HG02798 (cell line): ENCODE results near the gene SSUH2.
"Not testable (repeated sequence)": the region's sequence is repeated elsewhere in the genome, so short reads cannot be mapped to it uniquely, and the experiment has no call there.

ENCODE experiments used
- ATAC-seq: cut with Tn5 transposase; IDR thresholded peaks from one replicate; pipeline ENCODE4 v1.9.1; 2021; ENCODE audit warnings: mild to moderate bottlenecking; ENCODE audit not compliant: unreplicated experiment, poor library complexity

Gene SSUH2

DNA sequence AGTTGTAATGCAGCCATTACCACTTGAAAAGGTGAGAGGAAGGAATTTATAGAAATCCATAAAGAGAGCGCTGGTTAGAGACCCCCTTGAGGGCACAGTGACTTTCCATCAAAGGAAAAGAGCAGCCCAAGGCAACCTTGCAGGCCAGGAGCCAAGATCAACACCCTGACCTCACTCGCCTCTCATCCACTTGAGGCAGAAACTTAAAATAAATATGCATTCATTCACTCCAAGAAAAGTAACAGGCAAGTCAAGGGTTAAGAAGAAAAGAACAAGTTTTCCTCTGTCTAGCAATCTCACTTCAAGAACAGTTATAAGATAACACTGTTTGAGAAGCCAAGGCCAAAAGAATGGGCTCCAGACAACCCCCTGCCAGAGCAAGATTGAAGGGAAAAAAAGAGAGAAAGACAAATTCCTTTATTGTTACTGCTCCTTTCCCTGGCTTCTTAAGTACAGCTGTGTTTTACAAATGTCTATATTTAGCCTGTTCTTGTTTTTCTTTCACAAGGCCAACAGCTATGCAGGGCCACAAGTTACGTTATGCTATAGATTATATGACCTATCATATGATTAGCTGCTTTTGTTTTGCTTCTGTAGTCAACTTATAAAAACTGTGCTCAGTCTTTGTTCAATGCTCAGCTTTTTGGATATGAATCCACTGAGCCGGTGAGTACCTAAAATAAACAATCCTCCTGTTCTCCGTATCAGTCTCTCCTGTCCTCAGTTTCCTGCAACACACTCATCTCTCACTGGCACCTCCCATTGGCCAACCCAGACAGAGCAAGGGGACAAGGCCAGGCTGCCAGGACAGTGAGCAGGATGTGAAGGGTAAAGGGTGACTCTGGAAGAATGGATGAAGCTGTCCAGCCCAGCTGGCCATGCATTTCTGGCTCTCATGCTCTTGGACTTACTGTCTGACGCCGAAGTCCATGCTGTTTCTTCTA lies 15.8 kb upstream of the SSUH2 start:
- ATAC-seq = no peak

GRCh38 chr3:8659242-8659641 lies 14.6 kb upstream of the SSUH2 start:
- ATAC-seq = no peak

GRCh38 chr3:8658306-8659212 lies 14.0 kb upstream of the SSUH2 start:
- ATAC-seq = peak; percentile 92

DNA sequence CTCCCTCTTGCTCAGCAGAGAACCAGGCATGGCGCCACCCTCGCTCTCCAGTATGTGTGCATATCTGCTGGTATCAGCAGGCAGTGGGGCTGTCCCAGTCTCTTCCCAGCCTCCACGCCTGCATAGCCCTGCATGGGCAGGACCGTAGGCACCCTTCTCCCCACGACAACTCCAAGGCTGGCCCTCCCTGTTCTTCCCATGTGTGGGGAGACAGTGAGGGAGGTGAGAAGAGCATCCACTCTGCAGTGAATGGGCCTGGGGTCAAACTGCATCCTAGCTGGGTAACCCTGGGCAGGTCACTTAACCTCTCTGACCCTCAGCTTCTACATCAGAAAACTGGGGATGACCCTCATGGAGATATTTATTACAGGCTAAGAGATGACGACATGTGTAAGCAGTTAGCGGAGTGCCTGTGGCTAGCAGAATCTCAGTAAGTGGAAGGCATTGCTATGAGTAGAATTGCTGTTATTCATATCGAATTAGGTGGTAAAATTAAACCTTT lies 13.3 kb upstream of the SSUH2 start:
- ATAC-seq = no peak

DNA sequence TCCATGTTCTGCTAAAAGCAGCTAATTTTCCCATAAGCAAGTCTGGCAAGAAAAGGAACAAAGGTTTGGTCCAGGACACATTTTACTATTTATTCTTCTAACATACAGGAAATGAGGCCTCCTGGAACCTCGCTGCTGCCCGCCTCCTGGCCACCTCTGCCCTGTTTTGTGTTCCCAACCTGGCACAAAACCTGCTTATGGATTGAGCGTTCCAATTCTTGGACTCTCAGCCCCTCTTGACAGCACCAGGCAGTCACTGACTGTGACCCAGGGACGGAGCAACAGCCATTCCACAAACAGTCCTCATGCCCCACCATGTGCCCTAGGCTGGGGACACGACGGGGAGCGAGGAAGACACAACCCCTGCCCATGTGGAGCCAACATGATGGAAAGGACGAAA lies 11.6 kb upstream of the SSUH2 start:
- ATAC-seq = no peak

DNA sequence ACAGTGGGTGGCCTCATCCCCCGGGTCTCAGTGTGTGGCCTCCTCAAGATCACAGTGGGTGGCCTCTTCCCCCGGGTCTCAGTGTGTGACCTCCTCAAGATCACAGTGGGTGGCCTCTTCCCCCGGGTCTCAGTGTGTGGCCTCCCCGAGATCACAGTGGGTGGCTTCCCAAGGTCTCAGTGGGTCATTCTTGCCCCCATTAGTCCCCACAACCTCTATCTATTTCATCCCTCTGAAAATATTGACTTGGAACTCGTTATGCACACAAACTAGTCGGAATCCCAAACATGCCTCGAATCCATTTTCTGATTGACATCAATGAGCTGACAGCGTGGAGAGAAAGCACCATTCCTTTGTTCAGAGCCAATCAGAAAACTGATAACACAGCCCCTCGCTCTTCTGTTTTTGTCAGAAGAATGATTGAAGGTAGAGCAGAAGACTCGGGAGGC lies 10.8 kb upstream of the SSUH2 start:
- no peak for ATAC-seq

GRCh38 chr3:8654572-8655329 lies 10.2 kb upstream of the SSUH2 start:
- ATAC-seq = not testable (repeated sequence)

GRCh38 chr3:8653800-8654408 lies 9.3 kb upstream of the SSUH2 start:
- no peak for ATAC-seq

- ATAC-seq = no peak
These were observed 7.9 kb upstream of the SSUH2 start for GRCh38 chr3:8652324-8652987.

DNA sequence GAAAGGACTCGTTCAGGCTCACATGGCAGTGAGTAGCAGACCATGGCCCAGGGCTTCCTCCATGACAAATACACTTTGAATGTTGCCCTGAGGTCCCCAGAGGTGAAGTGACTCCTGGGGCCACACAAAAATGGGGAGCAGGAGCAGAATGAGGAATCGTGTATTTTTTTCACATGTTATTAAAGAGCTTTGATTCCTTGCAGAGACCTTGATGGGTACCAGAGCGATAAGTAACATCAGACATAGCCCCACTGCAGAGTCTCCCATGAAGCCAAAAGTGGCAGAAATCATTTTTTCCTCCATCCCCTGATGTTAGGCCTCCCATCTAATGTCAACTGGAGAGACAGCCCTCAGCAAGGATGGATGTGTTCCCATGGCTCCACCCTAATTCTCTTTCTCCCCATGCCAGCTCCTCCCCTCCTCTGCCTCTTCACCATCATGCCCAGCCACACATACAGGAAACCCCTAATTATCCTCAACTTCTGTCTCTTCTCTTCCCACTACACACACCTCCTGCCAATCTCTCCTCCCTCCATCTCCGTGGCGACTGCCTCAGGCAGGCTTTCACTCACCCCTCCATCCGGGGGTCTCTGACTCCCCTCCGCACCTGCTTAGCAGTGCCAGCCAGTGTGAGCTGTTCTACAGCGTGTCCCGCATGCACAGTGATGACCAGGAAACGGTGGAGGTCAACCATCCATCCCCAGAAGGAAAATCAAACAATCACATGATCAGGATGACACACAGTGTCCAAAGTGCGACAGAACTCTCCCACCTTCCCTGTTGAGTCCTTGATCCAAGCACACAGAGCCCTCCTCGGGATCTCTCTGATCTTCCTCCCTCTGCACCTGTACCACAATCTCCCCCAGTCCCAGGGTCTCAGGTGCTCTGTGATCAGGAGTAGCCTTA lies 7.1 kb upstream of the SSUH2 start:
- ATAC-seq = no peak

DNA sequence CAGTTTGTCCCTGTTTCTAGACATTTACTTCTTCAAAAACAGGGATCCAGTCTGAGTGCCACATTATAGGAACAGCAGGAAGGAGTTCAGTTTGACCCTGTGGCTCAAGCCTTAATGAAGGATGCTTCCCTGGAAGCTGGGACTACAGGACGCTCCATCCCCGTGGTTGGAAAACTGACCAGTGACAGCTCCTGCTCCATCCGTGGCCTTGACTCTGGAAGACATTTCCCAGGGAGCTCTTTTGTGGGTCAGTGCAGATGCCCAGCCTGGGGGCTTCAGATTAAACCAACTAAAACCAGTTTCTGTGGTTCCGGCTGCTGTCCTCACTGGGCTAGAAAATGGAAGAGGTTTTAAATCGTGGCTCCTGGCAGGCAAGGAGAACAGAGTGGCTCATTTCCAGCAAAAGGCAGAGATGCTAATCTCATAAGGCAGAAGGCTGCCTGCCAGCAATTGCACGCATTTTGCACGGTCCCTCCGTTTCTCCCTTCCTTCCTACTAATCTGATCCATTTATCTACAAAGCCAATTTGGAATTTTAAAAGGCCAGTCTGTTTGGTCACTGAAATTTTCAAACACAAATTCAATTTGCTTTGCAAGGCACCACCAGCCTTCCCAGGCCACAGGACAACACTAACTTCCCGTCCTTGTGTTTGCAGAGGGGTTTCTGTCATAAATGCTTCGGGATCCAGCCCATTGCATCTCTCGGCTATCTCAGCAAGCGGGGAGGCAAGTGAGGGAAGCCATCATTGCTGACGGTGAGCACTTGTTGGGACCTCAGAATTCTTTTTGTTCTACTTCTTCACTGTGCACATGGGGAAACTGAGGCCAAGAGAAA lies 6.2 kb upstream of the SSUH2 start:
- ATAC-seq = no peak

- ATAC-seq = no peak
These were observed 5.2 kb upstream of the SSUH2 start for GRCh38 chr3:8649757-8650156.

- ATAC-seq = no peak
These were observed 4.5 kb upstream of the SSUH2 start for GRCh38 chr3:8648909-8649741.

GRCh38 chr3:8647137-8647985 lies 2.8 kb upstream of the SSUH2 start:
- ATAC-seq = no peak

DNA sequence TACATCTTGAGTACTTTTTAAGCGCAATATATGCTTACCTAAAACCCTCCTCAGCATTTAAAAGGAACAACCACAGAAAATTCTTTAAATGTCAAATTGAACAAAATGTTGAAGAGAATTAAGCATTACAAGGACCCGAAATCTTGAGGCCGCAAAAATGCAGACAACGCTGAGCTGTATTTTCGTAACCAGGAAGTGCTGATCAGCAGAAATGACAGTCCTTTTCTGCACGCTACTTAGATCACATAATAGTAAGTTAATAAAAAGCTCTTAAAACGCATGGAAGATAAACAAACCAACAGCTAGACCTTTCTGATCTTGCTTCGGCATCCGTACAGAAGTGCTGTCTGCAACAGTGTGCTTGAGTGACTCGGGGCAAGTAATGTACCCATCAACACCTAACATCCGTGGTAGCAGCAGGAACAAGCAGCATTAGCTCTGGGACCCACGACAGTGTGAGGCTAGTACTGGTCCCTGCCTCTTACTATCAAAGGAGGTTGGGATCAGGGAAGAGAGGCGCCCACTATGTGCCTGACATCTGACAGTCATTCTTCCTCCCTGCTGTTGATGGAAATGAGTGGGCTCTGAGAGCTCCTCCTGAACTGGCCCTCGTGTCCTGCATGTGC lies 1.8 kb upstream of the SSUH2 start:
- no peak for ATAC-seq
